Testis (tissue), 2 donors: ENCODE results near the gene SEMA3B.

ENCODE experiments used
- CTCF ChIP-seq, 3 experiments: fragments of 450-650 bp in 2 of 3; fragments of 200-600 bp in 1 of 3; sonication (generic) in 1 of 3; IDR thresholded peaks; one replicate each; pipeline ENCODE4 v1.5.1; 2016 to 2019; ENCODE audit warnings: antibody characterized with exemption in 3 of 3, mild to moderate bottlenecking in 2 of 3, moderate library complexity in 1 of 3
- POLR2A ChIP-seq: fragments of 450-650 bp; IDR thresholded peaks from one replicate; pipeline ENCODE4 v1.6.1; 2017; ENCODE audit warnings: antibody characterized with exemption, mild to moderate bottlenecking, moderate library complexity

- no peak for TF ChIP-seq CTCF (IDR thresholded peaks at IDR 0.05)
- TF ChIP-seq POLR2A = no peak
Measured at GRCh38 chr3:50233176-50233575, 35.8 kb upstream of the SEMA3B start.
